Bronchial epithelial cell (primary cell): ENCODE results near the gene GREM2. TPM values are rescaled to one million over a fixed set of nuclear protein-coding genes. Genes with fewer than 3 reads are reported as not detected.

ENCODE experiments used
- DNase-seq: peaks from one replicate; pipeline ENCODE4 v3.0.0-alpha.2; 2010; ENCODE audit warnings: low read depth
- FAIRE-seq: peaks from 2 replicates; lab custom pipeline; 2011; peaks lifted over from hg19 to GRCh38; lab: Jason Lieb, UNC
- H3K27me3 ChIP-seq: 2 replicates; pipeline ENCODE4 v1.5.1; 2011; ENCODE audit warnings: low read length; ENCODE audit not compliant: control insufficient read depth, insufficient read depth
- H3K36me3 ChIP-seq: 2 replicates; pipeline ENCODE4 v1.5.1; 2011; ENCODE audit warnings: low read length; ENCODE audit not compliant: control insufficient read depth, insufficient read depth
- H3K4me3 ChIP-seq: 2 replicates; pipeline ENCODE4 v1.5.1; 2011; ENCODE audit warnings: mild to moderate bottlenecking, low read depth, low read length, control low read depth
- CTCF ChIP-seq: IDR thresholded peaks from 2 replicates; pipeline ENCODE4 v1.5.1; 2011; ENCODE audit warnings: mild to moderate bottlenecking, moderate library complexity, low read length, control low read depth, inconsistent platforms; ENCODE audit not compliant: insufficient read depth, severe bottlenecking
- total RNA-seq: library from RNA; depleted of rRNA; stranded (reverse); fragments of >200 nt; gene quantifications from 2 replicates; pipeline ENCODE4 v1.2.1, GENCODE V29; 2014

The GREM2 gene
- total RNA-seq, 1 donor from 2014 or later: not detected

GRCh38 chr1:240533154-240533780, 78.7 kb downstream of the GREM2 start:
- FAIRE-seq (no peak), DNase-seq (no peak)
- H3K4me3 ChIP-seq: no peak overlapping the region
- no peak for TF ChIP-seq CTCF
- H3K27me3 ChIP-seq: no peaks in the 10 kb centered on the region
- no peaks in the 10 kb centered on the region for H3K36me3 ChIP-seq

- Histone ChIP-seq H3K36me3 (no peaks in the 10 kb centered on the region), H3K27me3 (no peaks in the 10 kb centered on the region), H3K4me3 (no peak overlapping the region)
- DNase-seq: no peak
- no peak for FAIRE-seq
- TF ChIP-seq CTCF: no peak
Observed at GRCh38 chr1:240528591-240528990, 83.4 kb downstream of the GREM2 start.

GRCh38 chr1:240527086-240527485, 84.9 kb downstream of the GREM2 start:
- FAIRE-seq (no peak), DNase-seq (no peak)
- Histone ChIP-seq H3K4me3 (no peak overlapping the region), H3K36me3 (no peaks in the 10 kb centered on the region), H3K27me3 (no peaks in the 10 kb centered on the region)
- no peak for TF ChIP-seq CTCF

GRCh38 chr1:240526312-240526711, 85.6 kb downstream of the GREM2 start:
- FAIRE-seq: no peak
- Histone ChIP-seq H3K4me3 (no peak overlapping the region), H3K36me3 (no peaks in the 10 kb centered on the region), H3K27me3 (no peaks in the 10 kb centered on the region)
- TF ChIP-seq CTCF: no peak
- no peak for DNase-seq

GRCh38 chr1:240524356-240525069, 87.4 kb downstream of the GREM2 start:
- no peak for FAIRE-seq
- DNase-seq: no peak
- H3K36me3 ChIP-seq: no peaks in the 10 kb centered on the region
- H3K4me3 ChIP-seq: no peak overlapping the region
- TF ChIP-seq CTCF: no peak
- no peaks in the 10 kb centered on the region for H3K27me3 ChIP-seq
